ENCODE results near the gene AP4E1.

GRCh38 chr15:51025454-51025846, 117.0 kb downstream of the AP4E1 start:
- no peak for TF ChIP-seq POLR2A (IDR thresholded peaks at IDR 0.05; ENCODE audit: low read length)
- no peak for TF ChIP-seq GATA1 (IDR thresholded peaks at IDR 0.05; ENCODE audit: low read depth, low read length)
